ENCODE data around the gene ZNF296.
A peak's percentile ranks its signal among the peaks of the same experiment; 100 is the strongest.

Gene ZNF296

GRCh38 chr19:45063851-45064801 lies 12.2 kb downstream of the ZNF296 start:
- DNase-seq = no peak

- no peak for DNase-seq
These were observed 14.3 kb downstream of the ZNF296 start for GRCh38 chr19:45061965-45062364.

- DNase-seq = peak in 53 of 56 donors; percentile 12 to 92 (median 58)
These were observed 16.9 kb downstream of the ZNF296 start for GRCh38 chr19:45059258-45059965.

GRCh38 chr19:45058622-45059159 lies 17.6 kb downstream of the ZNF296 start:
- DNase-seq = no peak

- no peak for DNase-seq
These were observed 18.8 kb downstream of the ZNF296 start for GRCh38 chr19:45057444-45057843.

GRCh38 chr19:45056831-45057230 lies 19.4 kb downstream of the ZNF296 start:
- DNase-seq = no peak

- DNase-seq = no peak
These were observed 24.2 kb downstream of the ZNF296 start for GRCh38 chr19:45051929-45052579.

GRCh38 chr19:45050036-45050435 lies 26.2 kb downstream of the ZNF296 start:
- DNase-seq = no peak

- peak in 33 of 56 donors; percentile 3 to 71 (median 32) for DNase-seq
These were observed 27.1 kb downstream of the ZNF296 start for GRCh38 chr19:45049073-45049736.

- no peak for DNase-seq
These were observed 29.0 kb downstream of the ZNF296 start for GRCh38 chr19:45047188-45047797.

- peak in 3 of 56 donors; percentile 21 to 48 (median 28) for DNase-seq
These were observed 29.9 kb downstream of the ZNF296 start for GRCh38 chr19:45046355-45046754.

GRCh38 chr19:45045671-45046353 lies 30.5 kb downstream of the ZNF296 start:
- DNase-seq = peak; percentile 12 to 96 (median 79)

GRCh38 chr19:45041125-45041524 lies 35.2 kb downstream of the ZNF296 start:
- no peak for DNase-seq

- no peak for DNase-seq
These were observed 36.1 kb downstream of the ZNF296 start for GRCh38 chr19:45040059-45040771.

GRCh38 chr19:45038931-45039893 lies 37.1 kb downstream of the ZNF296 start, which contains the start of gene CLASRP:
TSS of gene CLASRP (plus strand) at chr19:45039045. CDS start at chr19:45040213, 1,168 bp downstream.
- peak; percentile 16 to 92 (median 78) for DNase-seq

GRCh38 chr19:45037393-45038169 lies 38.7 kb downstream of the ZNF296 start:
- DNase-seq = no peak

- no peak for DNase-seq
These were observed 40.5 kb downstream of the ZNF296 start for GRCh38 chr19:45035755-45036154.
